GM19328 (cell line): Measurements from ENCODE around the gene ANKRD63.

Source experiments
- ATAC-seq: cut with Tn5 transposase; IDR thresholded peaks from one replicate; pipeline ENCODE4 v1.9.1; 2021; ENCODE audit warnings: mild to moderate bottlenecking, moderate library complexity; ENCODE audit not compliant: unreplicated experiment

Gene ANKRD63

DNA sequence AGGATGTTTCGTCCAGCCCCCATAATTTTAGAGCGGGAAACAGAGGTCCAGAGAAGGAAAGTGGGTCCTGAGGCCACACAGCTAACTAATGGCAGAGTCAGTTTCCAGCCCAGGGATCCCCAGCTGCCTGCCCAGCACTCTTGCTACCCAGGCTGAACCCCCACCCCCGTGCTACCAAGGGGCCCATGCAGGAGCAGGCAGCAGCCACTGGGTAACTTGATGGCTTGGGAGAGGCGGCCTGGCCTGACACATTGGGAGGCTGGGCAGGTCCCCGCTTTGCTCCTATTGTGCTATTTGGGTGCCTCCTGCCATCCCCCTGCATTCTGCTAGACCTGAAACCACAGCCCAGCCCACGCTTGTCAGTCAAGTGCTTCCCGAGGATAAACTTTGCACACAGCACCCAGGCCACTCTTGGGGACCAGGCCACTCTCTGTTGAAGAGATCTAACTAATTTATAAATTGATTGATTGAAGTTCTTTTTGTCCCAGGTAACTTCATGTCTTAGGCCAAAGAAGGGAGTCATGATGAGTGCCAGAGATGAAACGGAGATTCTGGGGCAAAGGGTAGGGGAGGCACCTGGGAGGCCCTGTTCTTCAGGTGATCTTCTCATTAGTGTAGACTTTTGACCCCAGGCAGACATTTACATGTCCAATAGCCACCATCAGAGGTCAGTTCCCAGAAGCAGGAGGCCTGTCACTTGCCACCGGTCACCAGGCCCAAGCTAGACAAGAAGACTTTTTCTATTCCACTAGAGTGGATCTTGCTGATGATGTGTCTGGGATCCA, 37.0 kb downstream of the ANKRD63 start:
- no peak for ATAC-seq

- no peak for ATAC-seq
Observed at GRCh38 chr15:40244961-40245523, 37.8 kb downstream of the ANKRD63 start.

DNA sequence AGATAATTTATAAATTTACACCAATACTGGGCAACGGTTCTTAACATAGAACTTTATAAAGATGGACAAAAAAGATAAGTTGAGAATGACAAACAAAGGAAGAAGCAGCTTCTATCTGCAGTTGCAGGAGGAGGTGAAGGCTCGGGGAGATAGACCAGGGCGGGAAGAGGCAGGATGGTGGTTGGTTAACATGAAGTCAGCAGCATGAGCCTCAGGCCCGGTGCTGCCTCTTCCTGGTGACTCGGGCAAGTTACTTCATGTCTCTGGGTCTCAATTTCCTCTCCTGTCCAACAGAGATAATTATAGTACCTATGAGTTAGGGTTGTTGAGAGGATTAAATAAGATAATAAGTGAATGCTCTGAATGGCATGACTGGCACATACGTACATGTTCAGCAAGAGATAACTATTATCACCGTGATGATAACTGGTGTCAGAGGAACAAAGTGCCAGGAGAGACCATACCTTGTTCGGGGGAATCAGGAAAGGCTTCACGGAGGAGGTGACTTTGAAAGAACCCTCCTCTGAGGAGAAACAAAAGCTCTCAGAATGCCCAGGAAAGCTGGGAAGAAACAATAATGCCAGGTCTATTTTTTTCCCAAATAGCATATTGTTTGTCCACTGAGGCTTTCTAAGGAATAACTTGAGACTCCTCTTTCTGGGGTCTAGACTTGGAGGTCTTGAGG, 39.6 kb downstream of the ANKRD63 start:
- no peak for ATAC-seq

DNA sequence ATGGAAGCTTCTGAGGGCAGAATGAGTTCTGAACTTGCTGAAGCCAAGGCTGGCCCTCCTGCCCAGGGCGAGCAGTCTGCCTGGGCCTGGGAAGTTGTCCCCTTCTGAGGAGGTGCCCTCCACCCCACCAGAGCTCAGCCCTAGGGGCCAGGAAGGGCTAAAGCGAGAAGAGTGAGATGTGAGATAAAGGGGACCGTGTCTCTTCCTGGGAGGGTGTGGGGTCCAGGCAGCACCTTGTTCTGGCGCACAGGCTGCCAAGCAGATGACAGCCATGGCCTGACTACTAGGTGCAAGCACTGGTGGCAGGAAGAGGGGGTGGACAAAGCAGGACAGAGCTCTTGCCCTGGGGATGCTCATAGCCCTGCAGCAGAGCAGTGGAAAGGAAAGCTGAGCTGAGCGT, 40.3 kb downstream of the ANKRD63 start:
- no peak for ATAC-seq

DNA sequence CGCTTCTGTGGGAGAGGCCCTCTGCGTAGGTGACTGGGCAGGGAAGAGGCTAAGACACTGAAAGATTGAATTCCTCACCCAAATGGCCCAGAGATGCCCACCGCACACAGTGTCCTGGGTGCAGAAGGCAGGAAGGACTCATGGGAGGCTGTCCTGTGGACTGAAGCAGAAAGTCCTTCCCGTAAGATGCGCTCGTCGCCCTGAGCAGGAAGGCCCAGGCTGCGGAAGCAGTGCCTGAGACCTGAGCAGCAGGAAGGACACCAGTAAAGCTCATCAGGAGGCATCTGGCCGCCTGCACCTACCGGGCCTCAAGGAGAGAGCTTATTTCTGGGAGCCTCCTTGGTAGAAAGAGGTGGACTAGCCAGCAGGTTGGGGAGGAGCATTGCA, 40.7 kb downstream of the ANKRD63 start:
- ATAC-seq = no peak

- no peak for ATAC-seq
Observed at GRCh38 chr15:40241269-40242212, 41.3 kb downstream of the ANKRD63 start.

GRCh38 chr15:40240619-40241221, 42.1 kb downstream of the ANKRD63 start:
- ATAC-seq = no peak

- no peak for ATAC-seq
Observed at GRCh38 chr15:40239693-40240618, 42.9 kb downstream of the ANKRD63 start.

GRCh38 chr15:40239404-40239692, 43.5 kb downstream of the ANKRD63 start:
- ATAC-seq = no peak

GRCh38 chr15:40238532-40239403, 44.1 kb downstream of the ANKRD63 start, which contains the start of gene PAK6:
TSS of gene PAK6 (plus strand) at chr15:40239063. CDS start at chr15:40264786, 25,723 bp downstream.
- no peak for ATAC-seq

DNA sequence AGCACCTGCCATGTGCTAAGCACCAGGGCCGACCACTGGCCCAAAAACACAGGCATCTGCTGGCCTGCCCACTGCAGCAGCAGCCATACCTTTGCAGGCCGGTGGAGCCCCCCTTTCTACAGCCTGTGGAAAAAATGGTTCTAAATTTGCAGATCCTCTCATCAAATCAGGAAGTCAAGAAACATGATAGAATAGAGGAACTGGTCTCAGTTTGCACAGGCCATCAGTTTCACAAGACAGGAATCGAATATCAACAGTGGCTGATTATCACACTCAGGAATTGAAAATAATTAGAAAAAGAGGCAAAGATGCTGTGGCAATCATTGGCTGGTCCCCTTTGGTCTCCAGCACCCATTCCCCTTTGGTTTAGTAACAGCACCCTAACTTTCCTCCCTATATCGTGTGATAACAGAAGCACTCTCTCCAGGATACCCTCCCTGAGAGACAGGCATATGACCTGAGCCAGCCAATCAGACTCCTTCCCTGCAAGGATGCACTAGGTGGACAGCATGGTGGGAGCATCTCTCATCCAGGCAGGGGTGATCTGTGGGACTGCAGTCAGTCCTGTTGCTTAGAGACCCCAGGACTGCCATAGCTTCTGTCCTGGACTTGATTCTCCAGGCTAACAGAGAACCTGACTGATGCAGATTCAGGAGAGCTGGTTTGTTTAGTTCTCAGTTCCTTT, 47.5 kb downstream of the ANKRD63 start:
- no peak for ATAC-seq

GRCh38 chr15:40234783-40235182, 48.1 kb downstream of the ANKRD63 start:
- no peak for ATAC-seq

DNA sequence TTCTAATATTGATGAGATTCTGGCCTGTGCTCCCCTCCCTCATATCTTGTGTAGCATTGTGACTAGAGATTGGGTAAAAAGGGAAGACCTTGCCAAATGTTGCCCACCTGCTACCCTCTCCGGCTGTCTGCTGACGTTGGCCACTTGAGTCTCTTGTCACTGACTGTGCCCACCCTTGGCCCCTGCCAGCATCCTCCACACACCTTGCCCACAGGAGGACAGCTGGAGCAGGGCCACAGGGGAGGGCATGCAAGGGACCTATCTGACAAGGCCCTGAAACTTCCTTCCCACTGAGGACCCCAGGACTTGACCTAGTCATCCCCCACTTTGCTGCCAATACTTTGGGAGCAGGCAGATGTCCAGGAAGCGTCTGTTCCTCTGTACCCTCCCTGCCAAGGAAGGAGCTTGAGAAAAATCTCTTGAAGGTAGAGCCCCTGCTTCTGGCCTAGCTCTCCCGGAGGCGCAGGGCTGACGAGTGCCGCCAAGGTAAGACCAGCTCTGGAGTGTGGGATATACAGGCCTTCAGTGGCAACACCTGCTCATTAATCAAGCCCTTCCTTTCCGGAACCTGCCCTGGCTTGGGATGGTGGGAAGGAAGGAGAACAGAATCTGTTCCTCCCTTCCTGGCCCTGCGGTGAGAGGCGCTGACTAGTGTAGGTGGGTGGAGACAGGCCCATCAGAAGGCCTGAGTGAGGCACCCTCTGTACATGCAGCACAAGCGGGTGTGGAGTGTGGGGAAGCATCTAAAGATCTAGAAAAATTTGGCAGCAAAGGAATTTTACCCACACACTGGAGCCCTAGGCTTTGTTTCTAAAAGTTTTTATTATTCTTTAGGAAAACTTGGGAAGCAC, 48.9 kb downstream of the ANKRD63 start:
- ATAC-seq = no peak

DNA sequence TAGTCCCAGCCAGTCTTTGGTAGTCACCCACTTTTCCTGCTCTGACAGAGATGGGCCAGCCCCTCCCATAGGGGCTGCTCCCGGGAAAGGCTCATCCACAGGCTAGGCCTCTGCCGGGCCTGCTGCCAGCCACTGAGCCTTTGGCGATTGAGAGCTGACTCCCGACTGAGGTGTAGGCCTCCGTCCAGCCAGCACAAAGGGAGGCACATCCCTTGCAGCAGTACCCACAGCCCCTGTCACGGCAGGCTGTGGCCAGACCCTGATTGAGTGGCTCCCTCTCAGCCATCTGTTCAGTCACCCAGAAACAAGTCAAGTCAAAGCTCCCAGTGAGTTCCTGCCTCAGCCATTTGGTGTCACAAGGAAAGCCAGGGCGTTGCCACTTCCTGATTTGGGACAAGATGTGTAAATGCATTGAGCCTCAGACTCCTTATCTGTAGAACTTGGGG, 50.2 kb downstream of the ANKRD63 start:
- ATAC-seq = no peak
